ENCODE measurements around the gene POLG2. TPM values are rescaled to one million over a fixed set of nuclear protein-coding genes. Genes with fewer than 3 reads are reported as not detected.
A peak's percentile ranks its signal among the peaks of the same experiment; 100 is the strongest.
"Not testable (repeated sequence)": the region's sequence is repeated elsewhere in the genome, so short reads cannot be mapped to it uniquely, and the experiment has no call there.

Gene POLG2
- total and polyA plus RNA-seq, 2 donors (not counting 3 experiments of a cell fraction or from before 2014, with no cell fraction given) = 6.5 to 18.6 TPM

- H3K27ac ChIP-seq (ENCODE audit: insufficient read depth, low read depth, low read length) = peak overlapping the region; percentile 2
- CTCF ChIA-PET = interaction anchor here (1.0 to 1.1 kb wide), 3 partner anchors 11 to 49 kb away, joined by 3 to 7 read pairs (median 4); no protein-coding TSS in a partner anchor
- H3K4me2 ChIP-seq (ENCODE audit: insufficient read depth, low read length) = peak overlapping the region; percentile 61
- no peaks in the 10 kb centered on the region for H3K27me3 ChIP-seq (ENCODE audit: control insufficient read depth in 2 of 2, insufficient read depth in 2 of 2, low read length in 2 of 2)
- H3K9me3 ChIP-seq (replicated peaks; ENCODE audit: control insufficient read depth, insufficient read depth, low read length) = peaks cover 6% of the 10 kb centered on the region
- peaks cover 12% of the 10 kb centered on the region for H3K4me1 ChIP-seq (ENCODE audit: control insufficient read depth, extremely low read depth, insufficient read depth, low read length)
- DNase-seq (ENCODE audit: low read depth, low spot score) = peak; percentile 74
- POLR2A ChIA-PET = interaction anchor here (0.6 to 0.7 kb wide), 2 partner anchors 12 to 51 kb away, joined by 3 read pairs; partner anchors contain the start of gene PECAM1
- no peak for FAIRE-seq
- no peak overlapping the region for H3K4me3 ChIP-seq (replicated peaks in 1 of 3; ENCODE audit: insufficient read depth in 1 of 3, low read depth in 1 of 3, low read length in 3 of 3)
- H3K9me1 ChIP-seq (replicated peaks; ENCODE audit: control insufficient read depth, extremely low read depth, insufficient read depth, low read length) = no peaks in the 10 kb centered on the region
- H3K9ac ChIP-seq (replicated peaks; ENCODE audit: extremely low read depth, insufficient read depth, low read length) = no peak overlapping the region
- dilution Hi-C loops (cut with MboI; ENCODE audit: extremely low pct_ligation_motif_present, low sequenced_read_pairs) (no loop called here), intact Hi-C loops (cut with micrococcal nuclease) (no loop called here)
- BruUV-seq (replicated peaks) = no TSS peak
- H3K79me2 ChIP-seq (ENCODE audit: control insufficient read depth, insufficient read depth, low read length) = no peaks in the 10 kb centered on the region
- TF ChIP-seq POLR2A (IDR thresholded peaks at IDR 0.05; ENCODE audit: low read depth, low read length) (no peak), POLR2AphosphoS5 (IDR thresholded peaks at IDR 0.05; ENCODE audit: insufficient read depth, low read depth, low read length) (peak; percentile 57), JUN (IDR thresholded peaks at IDR 0.05; ENCODE audit: borderline replicate concordance, insufficient read depth, insufficient read length, low read depth) (no peak), FOS (IDR thresholded peaks at IDR 0.05; ENCODE audit: borderline replicate concordance, insufficient read depth, low read length) (no peak)
- peak overlapping the region; percentile 83 for H2AFZ ChIP-seq (ENCODE audit: low read depth, low read length)
- H4K20me1 ChIP-seq (replicated peaks; ENCODE audit: control insufficient read depth, extremely low read depth, insufficient read depth, low read length) = no peaks in the 10 kb centered on the region
- no peaks in the 10 kb centered on the region for H3K36me3 ChIP-seq (ENCODE audit: control insufficient read depth in 2 of 2, extremely low read depth in 1 of 2, insufficient read depth in 2 of 2, low read length in 2 of 2)
Measured at GRCh38 chr17:64441772-64442540, 54.9 kb downstream of the POLG2 start.

DNA sequence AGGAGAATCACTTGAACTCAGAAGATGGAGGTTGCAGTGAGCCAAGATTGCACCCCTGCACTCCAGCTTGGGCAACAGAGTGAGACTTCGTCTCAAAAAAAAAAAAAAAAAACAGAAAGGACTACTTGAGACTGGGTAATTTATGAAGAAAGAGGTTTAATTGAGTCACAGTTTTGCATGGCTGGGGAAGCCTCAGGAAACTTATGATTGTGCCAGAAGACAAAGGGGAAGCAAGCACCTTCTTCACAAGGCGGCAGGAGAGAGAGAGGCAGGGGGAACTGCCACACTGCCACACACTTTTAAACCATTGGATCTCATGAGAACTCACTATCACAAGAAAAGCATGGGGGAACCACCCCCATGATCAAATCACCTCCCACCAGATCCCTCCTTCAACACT lies 56.9 kb downstream of the POLG2 start:
- no peak for TF ChIP-seq POLR2AphosphoS5 (IDR thresholded peaks at IDR 0.05; ENCODE audit: insufficient read depth, low read depth, low read length)
- TF ChIP-seq GATA2 (IDR thresholded peaks at IDR 0.05; ENCODE audit: insufficient read depth, insufficient read length, low read depth, low read length) = no peak
- no TSS peak for BruUV-seq (replicated peaks)
- FAIRE-seq = no peak

GRCh38 chr17:64439521-64439920 lies 57.3 kb downstream of the POLG2 start:
- peaks cover 12% of the 10 kb centered on the region for H3K4me1 ChIP-seq (ENCODE audit: control insufficient read depth, extremely low read depth, insufficient read depth, low read length)
- POLR2A ChIA-PET; intact Hi-C loops (cut with micrococcal nuclease); FAIRE-seq; H3K9me1 ChIP-seq (replicated peaks; ENCODE audit: control insufficient read depth, extremely low read depth, insufficient read depth, low read length); H3K27ac ChIP-seq (ENCODE audit: insufficient read depth, low read depth, low read length); H3K9me3 ChIP-seq (replicated peaks; ENCODE audit: control insufficient read depth, insufficient read depth, low read length); BruUV-seq (replicated peaks); H3K36me3 ChIP-seq (ENCODE audit: control insufficient read depth in 2 of 2, extremely low read depth in 1 of 2, insufficient read depth in 2 of 2, low read length in 2 of 2); H3K79me2 ChIP-seq (ENCODE audit: control insufficient read depth, insufficient read depth, low read length); DNase-seq (ENCODE audit: low read depth, low spot score); H3K4me2 ChIP-seq (ENCODE audit: insufficient read depth, low read length); H3K4me3 ChIP-seq (replicated peaks in 1 of 3; ENCODE audit: insufficient read depth in 1 of 3, low read depth in 1 of 3, low read length in 3 of 3); dilution Hi-C loops (cut with MboI; ENCODE audit: extremely low pct_ligation_motif_present, low sequenced_read_pairs); H3K27me3 ChIP-seq (ENCODE audit: control insufficient read depth in 2 of 2, insufficient read depth in 2 of 2, low read length in 2 of 2); H2AFZ ChIP-seq (ENCODE audit: low read depth, low read length); H4K20me1 ChIP-seq (replicated peaks; ENCODE audit: control insufficient read depth, extremely low read depth, insufficient read depth, low read length); CTCF ChIA-PET; H3K9ac ChIP-seq (replicated peaks; ENCODE audit: extremely low read depth, insufficient read depth, low read length): not testable (repeated sequence)

More for the DNA sequence above, 56.9 kb downstream of the POLG2 start:
- Histone ChIP-seq H3K4me1 (ENCODE audit: control insufficient read depth, extremely low read depth, insufficient read depth, low read length) (peaks cover 12% of the 10 kb centered on the region), H3K36me3 (ENCODE audit: control insufficient read depth in 2 of 2, extremely low read depth in 1 of 2, insufficient read depth in 2 of 2, low read length in 2 of 2) (no peaks in the 10 kb centered on the region), H3K9ac (replicated peaks; ENCODE audit: extremely low read depth, insufficient read depth, low read length) (no peak overlapping the region), H2AFZ (ENCODE audit: low read depth, low read length) (no peak overlapping the region), H3K4me3 (replicated peaks in 1 of 3; ENCODE audit: insufficient read depth in 1 of 3, low read depth in 1 of 3, low read length in 3 of 3) (no peak overlapping the region), H3K9me1 (replicated peaks; ENCODE audit: control insufficient read depth, extremely low read depth, insufficient read depth, low read length) (no peaks in the 10 kb centered on the region), H3K4me2 (ENCODE audit: insufficient read depth, low read length) (no peak overlapping the region), H3K9me3 (replicated peaks; ENCODE audit: control insufficient read depth, insufficient read depth, low read length) (peaks cover 6% of the 10 kb centered on the region), H3K79me2 (ENCODE audit: control insufficient read depth, insufficient read depth, low read length) (no peaks in the 10 kb centered on the region), H3K27ac (ENCODE audit: insufficient read depth, low read depth, low read length) (no peak overlapping the region), H3K27me3 (ENCODE audit: control insufficient read depth in 2 of 2, insufficient read depth in 2 of 2, low read length in 2 of 2) (no peaks in the 10 kb centered on the region), H4K20me1 (replicated peaks; ENCODE audit: control insufficient read depth, extremely low read depth, insufficient read depth, low read length) (no peaks in the 10 kb centered on the region)
- ChIA-PET CTCF (interaction anchor here (0.7 kb wide), 1 partner anchor 20 kb away, joined by 3 read pairs; no protein-coding TSS in a partner anchor), POLR2A (no interaction called here)
- dilution Hi-C loops (cut with MboI; ENCODE audit: extremely low pct_ligation_motif_present, low sequenced_read_pairs) = no loop called here
- intact Hi-C loops (cut with micrococcal nuclease) = no loop called here
- DNase-seq (ENCODE audit: low read depth, low spot score) = no peak

All from endothelial cell of umbilical vein (primary cell).